Ureter (tissue), 1 donor: ENCODE results near the gene RAI1. TPM values are rescaled to one million over a fixed set of nuclear protein-coding genes. Genes with fewer than 3 reads are reported as not detected.
A peak's percentile ranks its signal among the peaks of the same experiment; 100 is the strongest.

Experiments used
- DNase-seq: peaks from one replicate; pipeline ENCODE4 v3.0.0-alpha.2; 2020; ENCODE audit warnings: low spot score
- total RNA-seq: library from RNA; stranded (reverse); gene quantifications from one replicate; pipeline ENCODE4 v1.2.4, GENCODE V29; 2023
- donor health status: DM: yes; HTN: yes; CAD: no.

The RAI1 gene
- total RNA-seq, 1 donor from 2014 or later, result 117 TPM

- no peak for DNase-seq
Observed at GRCh38 chr17:17730250-17730935, 49.1 kb downstream of the RAI1 start.

- no peak for DNase-seq
Observed at GRCh38 chr17:17732444-17732843, 51.2 kb downstream of the RAI1 start.

- DNase-seq, result no peak
Observed at GRCh38 chr17:17732892-17733670, 51.8 kb downstream of the RAI1 start.

- DNase-seq, result no peak
Observed at GRCh38 chr17:17736205-17737183, 55.2 kb downstream of the RAI1 start.

- DNase-seq, result peak; percentile 90
Observed at GRCh38 chr17:17737961-17738894, 57.0 kb downstream of the RAI1 start.

GRCh38 chr17:17738901-17739300 lies 57.6 kb downstream of the RAI1 start:
- no peak for DNase-seq

- peak; percentile 69 for DNase-seq
Observed at GRCh38 chr17:17739388-17740066, 58.3 kb downstream of the RAI1 start.

GRCh38 chr17:17740615-17741348 lies 59.5 kb downstream of the RAI1 start:
- peak; percentile 75 for DNase-seq

- DNase-seq, result no peak
Observed at GRCh38 chr17:17741349-17742023, 60.2 kb downstream of the RAI1 start.

- no peak for DNase-seq
Observed at GRCh38 chr17:17742133-17742621, 60.9 kb downstream of the RAI1 start.

- no peak for DNase-seq
Observed at GRCh38 chr17:17742688-17743390, 61.6 kb downstream of the RAI1 start.

- DNase-seq, result no peak
Observed at GRCh38 chr17:17743391-17744112, 62.3 kb downstream of the RAI1 start.

GRCh38 chr17:17744116-17744515 lies 62.9 kb downstream of the RAI1 start:
- no peak for DNase-seq

GRCh38 chr17:17745476-17746455 lies 64.5 kb downstream of the RAI1 start:
- no peak for DNase-seq

GRCh38 chr17:17748179-17748578 lies 66.9 kb downstream of the RAI1 start:
- no peak for DNase-seq

GRCh38 chr17:17748604-17749003 lies 67.3 kb downstream of the RAI1 start:
- no peak for DNase-seq
